RWPE1 (cell line): ENCODE results near the gene MAN1A2.

Experiments used
- CTCF ChIA-PET: fragments of 350-600 bp; sonication (Branson Sonifier 250); formaldehyde crosslinking; extraction: SDS; loops from one replicate; lab custom pipeline; 2021; lab: Yijun Ruan, JAX
- POLR2A ChIA-PET: fragments of 400-600 bp; formaldehyde crosslinking; extraction: SDS; loops from one replicate; lab custom pipeline; 2020; ENCODE audit warnings: antibody characterized with exemption; ENCODE audit not compliant: low non-redundant PET; lab: Yijun Ruan, JAX
- DNase-seq: peaks from one replicate; pipeline ENCODE4 v3.0.0; 2012; ENCODE audit warnings: low spot score
- H3K27ac ChIP-seq: fragments of 450-650 bp; 2 replicates; pipeline ENCODE4 v1.5.1; 2017
- TF ChIP-seq, protein P1 (sequence below): fragments of 450-650 bp; conservative IDR thresholded peaks from 2 replicates; pipeline ENCODE4 v1.5.1; 2017; ENCODE audit warnings: low read depth, mild to moderate bottlenecking

The MAN1A2 gene

DNA sequence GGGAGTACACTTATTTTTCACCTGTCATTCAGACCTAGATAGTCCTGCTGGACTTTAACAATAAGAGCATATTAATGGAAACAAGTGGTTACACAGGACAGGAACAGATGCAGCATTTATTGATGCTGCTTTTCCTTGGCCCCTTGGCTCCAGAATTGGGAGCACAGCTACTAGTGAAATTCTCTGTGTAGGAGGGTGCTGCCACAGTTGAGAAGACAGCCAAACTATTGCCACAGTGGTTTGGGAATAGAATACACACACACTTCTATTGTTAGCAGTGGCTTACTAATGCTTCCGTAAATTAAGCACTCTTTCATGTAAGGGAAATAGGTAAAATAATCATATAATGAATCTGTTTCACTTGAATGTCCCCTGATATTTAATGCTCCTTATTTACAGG, 133.3 kb downstream of the MAN1A2 start:
- ChIA-PET CTCF (interaction anchor here (0.7 kb wide), 1 partner anchor 402 kb away, joined by 3 read pairs; no protein-coding TSS in a partner anchor), POLR2A (no interaction called here)
- no peak overlapping the region for H3K27ac ChIP-seq
- DNase-seq: no peak
- TF ChIP-seq, protein P1, sequence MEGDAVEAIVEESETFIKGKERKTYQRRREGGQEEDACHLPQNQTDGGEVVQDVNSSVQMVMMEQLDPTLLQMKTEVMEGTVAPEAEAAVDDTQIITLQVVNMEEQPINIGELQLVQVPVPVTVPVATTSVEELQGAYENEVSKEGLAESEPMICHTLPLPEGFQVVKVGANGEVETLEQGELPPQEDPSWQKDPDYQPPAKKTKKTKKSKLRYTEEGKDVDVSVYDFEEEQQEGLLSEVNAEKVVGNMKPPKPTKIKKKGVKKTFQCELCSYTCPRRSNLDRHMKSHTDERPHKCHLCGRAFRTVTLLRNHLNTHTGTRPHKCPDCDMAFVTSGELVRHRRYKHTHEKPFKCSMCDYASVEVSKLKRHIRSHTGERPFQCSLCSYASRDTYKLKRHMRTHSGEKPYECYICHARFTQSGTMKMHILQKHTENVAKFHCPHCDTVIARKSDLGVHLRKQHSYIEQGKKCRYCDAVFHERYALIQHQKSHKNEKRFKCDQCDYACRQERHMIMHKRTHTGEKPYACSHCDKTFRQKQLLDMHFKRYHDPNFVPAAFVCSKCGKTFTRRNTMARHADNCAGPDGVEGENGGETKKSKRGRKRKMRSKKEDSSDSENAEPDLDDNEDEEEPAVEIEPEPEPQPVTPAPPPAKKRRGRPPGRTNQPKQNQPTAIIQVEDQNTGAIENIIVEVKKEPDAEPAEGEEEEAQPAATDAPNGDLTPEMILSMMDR: no peak

DNA sequence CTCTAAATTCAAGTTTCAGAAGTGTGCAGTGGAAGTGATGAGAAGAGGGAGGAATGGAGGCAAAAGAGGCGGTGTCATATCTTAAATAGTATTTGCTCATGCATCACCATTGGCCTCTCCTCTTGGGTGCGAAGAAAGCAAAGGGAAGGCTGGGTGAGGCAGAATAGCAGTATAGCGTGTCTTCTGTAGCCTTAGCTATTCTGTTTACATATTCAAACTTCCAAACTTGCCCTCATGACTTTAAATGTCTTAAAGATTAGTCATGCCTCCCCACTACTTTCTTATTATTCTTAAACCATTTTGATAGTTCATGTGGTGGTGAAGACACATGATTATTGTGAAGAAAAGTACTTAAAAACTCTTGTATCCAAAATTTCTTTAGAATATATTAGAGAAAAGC, 134.0 kb downstream of the MAN1A2 start:
- POLR2A ChIA-PET: no interaction called here
- TF ChIP-seq, protein P1: no peak
- no peak overlapping the region for H3K27ac ChIP-seq
- no peak for DNase-seq
- CTCF ChIA-PET: no interaction called here

DNA sequence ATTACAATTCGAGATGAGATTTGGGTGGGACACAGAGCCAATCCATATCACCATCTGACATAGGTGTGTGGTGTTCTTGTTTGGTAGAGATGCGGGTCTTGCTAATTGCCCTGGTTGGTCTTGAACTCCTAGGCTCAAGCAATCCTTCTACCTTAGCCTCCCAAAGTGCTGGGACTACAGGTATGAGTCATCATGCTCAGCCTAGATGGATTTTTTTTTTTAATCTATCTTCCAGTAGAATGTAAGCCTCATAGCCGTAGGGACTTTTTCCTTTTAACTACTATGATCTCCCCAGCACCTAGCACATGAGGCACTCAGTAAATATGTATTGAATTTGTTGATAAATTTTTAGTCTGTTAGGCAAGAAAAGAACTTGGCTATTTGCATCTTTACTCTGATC, 144.0 kb downstream of the MAN1A2 start:
- TF ChIP-seq, protein P1: no peak
- H3K27ac ChIP-seq: no peak overlapping the region
- POLR2A ChIA-PET: no interaction called here
- no peak for DNase-seq
- CTCF ChIA-PET: interaction anchor here (1.3 kb wide), 1 partner anchor 247 kb away, joined by 7 read pairs; no protein-coding TSS in a partner anchor

DNA sequence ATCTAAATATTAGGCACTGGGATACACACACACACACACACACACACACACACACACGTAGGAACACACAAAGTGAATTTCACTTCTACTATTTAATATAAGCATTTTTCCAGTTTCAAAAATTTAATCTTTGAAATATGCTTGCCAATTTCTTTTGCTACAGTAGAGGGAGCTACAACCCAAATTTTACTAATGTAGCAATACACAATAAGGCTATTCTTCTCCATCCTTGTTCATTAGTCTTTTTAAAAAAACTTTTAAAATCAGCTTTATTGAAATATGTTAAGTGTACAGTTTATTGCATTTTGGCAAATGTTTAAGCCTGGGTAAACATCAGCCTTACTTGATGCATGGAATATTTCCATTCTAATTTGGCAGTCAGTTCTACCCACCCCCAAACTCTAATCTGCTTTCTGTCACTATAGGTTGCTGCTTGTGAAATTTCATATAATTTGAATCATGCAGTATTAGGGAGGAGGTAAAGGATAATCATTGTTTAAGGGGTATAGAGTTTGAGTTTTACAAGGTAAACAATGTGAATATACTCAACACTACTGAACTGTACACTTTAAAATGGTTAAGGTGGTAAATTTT, 145.6 kb downstream of the MAN1A2 start:
- H3K27ac ChIP-seq: no peak overlapping the region
- CTCF ChIA-PET: interaction anchor here (0.6 to 2.0 kb wide), 9 partner anchors 10 to 386 kb away, joined by 3 to 15 read pairs (median 4); no protein-coding TSS in a partner anchor
- POLR2A ChIA-PET: no interaction called here
- DNase-seq: peak; percentile 25
- TF ChIP-seq, protein P1: peak; percentile 66

DNA sequence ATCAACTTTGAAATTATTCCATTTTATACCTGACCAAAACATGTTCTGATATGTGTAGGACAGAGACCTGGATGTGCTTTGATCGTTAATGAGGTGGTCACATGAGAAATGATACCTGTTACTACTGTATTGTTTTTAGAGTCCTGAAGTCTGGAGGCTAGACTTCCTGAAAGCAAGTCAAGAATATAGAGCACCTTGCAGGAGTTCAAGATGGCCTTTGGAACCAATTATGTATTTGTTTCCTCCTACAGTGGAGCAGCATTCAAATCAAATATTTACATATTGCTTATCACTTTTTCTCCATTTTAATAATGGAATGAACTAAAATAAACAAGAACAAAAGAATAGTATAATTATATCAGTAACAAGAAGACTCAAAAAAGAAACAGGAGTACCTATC, 155.9 kb downstream of the MAN1A2 start:
- CTCF ChIA-PET: no interaction called here
- DNase-seq: no peak
- H3K27ac ChIP-seq: no peak overlapping the region
- TF ChIP-seq, protein P1: no peak
- POLR2A ChIA-PET: no interaction called here

DNA sequence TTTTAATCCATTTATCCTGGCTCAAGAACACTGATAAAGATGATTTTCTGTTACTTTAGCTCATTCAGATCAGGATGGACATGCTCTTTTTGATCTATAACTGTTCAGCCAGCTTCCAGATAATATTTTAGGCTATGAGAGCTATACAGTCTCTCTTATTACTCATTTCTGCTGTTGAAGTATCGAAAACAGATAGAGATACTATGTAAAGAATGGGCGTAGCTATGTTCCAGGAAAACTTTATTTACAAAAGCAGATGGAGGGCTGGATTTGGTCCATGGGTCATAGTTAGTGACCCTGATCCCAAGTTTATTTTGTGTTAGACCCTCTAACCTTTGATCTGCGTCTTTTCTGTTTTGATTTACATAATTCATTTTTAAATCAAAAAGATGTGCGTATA, 159.8 kb downstream of the MAN1A2 start:
- ChIA-PET POLR2A (no interaction called here), CTCF (interaction anchor here (1.2 kb wide), 1 partner anchor 227 kb away, joined by 3 read pairs; no protein-coding TSS in a partner anchor)
- DNase-seq: no peak
- TF ChIP-seq, protein P1: no peak
- H3K27ac ChIP-seq: no peak overlapping the region
